T47D (cell line): Measurements from ENCODE around the gene FOXR1.
"Not testable (repeated sequence)": the region's sequence is repeated elsewhere in the genome, so short reads cannot be mapped to it uniquely, and the experiment has no call there.

Experiments used
- DNase-seq, 2 experiments: peaks; one replicate each; pipeline versions ENCODE4 v3.0.0 to v3.0.0-alpha.2; 2011 to 2012; ENCODE audit warnings: low read depth in 1 of 2, low spot score in 1 of 2
- JUND ChIP-seq: IDR thresholded peaks from 2 replicates; pipeline ENCODE4 v1.6.1; 2012; ENCODE audit warnings: low read depth
- in situ Hi-C: cut with HindIII; loops from 2 replicates; pipeline ENCODE4 v1.10.0; 2016; ENCODE audit warnings: low sequenced_read_pairs, low pct_unique_long_range_greater_than_20kb

Gene FOXR1

GRCh38 chr11:119016216-119017009 is 44.9 kb downstream of the FOXR1 start:
- in situ Hi-C loops: no loop called here
- no peak for TF ChIP-seq JUND
- DNase-seq: no peak

- in situ Hi-C loops, DNase-seq: not testable (repeated sequence)
Measured at GRCh38 chr11:119017377-119017776, 45.8 kb downstream of the FOXR1 start.

GRCh38 chr11:119018074-119018938 is 46.7 kb downstream of the FOXR1 start, which contains the start of the genes RPS25 and TRAPPC4:
Gene RPS25 (minus strand): TSS chr11:119018343. CDS start chr11:119018284, 59 bp downstream.
Gene TRAPPC4 (plus strand): TSS chr11:119018766. CDS start chr11:119018796, 30 bp downstream.
- in situ Hi-C loops: no loop called here
- DNase-seq: peak; percentile 89 to 98
- no peak for TF ChIP-seq JUND

- TF ChIP-seq JUND: no peak
- in situ Hi-C loops: no loop called here
- peak in 1 of 2 experiments; percentile 40 for DNase-seq
Measured at GRCh38 chr11:119019996-119020395, 48.4 kb downstream of the FOXR1 start.

GRCh38 chr11:119021631-119022030 is 50.1 kb downstream of the FOXR1 start:
- no peak for DNase-seq
- in situ Hi-C loops: no loop called here
- no peak for TF ChIP-seq JUND

- no peak for TF ChIP-seq JUND
- no peak for DNase-seq
- in situ Hi-C loops: no loop called here
Measured at GRCh38 chr11:119023741-119024140, 52.2 kb downstream of the FOXR1 start.

GRCh38 chr11:119024430-119025098 is 53.0 kb downstream of the FOXR1 start:
- TF ChIP-seq JUND: no peak
- no peak for DNase-seq
- in situ Hi-C loops: no loop called here

GRCh38 chr11:119025099-119025473 is 53.5 kb downstream of the FOXR1 start:
- DNase-seq: no peak
- in situ Hi-C loops: no loop called here
- TF ChIP-seq JUND: no peak

- no peak for DNase-seq
- in situ Hi-C loops: no loop called here
- no peak for TF ChIP-seq JUND
Measured at GRCh38 chr11:119025541-119025940, 54.0 kb downstream of the FOXR1 start.

- in situ Hi-C loops: no loop called here
- no peak for TF ChIP-seq JUND
Measured at GRCh38 chr11:119025978-119026766, 54.6 kb downstream of the FOXR1 start.

GRCh38 chr11:119026970-119027369 is 55.4 kb downstream of the FOXR1 start:
- no peak for TF ChIP-seq JUND
- in situ Hi-C loops: no loop called here
- no peak for DNase-seq

More at GRCh38 chr11:119025978-119026766, 54.6 kb downstream of the FOXR1 start:
- DNase-seq: no peak

- DNase-seq: no peak
- TF ChIP-seq JUND: no peak
- in situ Hi-C loops: no loop called here
Measured at GRCh38 chr11:119027561-119028345, 56.2 kb downstream of the FOXR1 start.
